Epithelial cell of proximal tubule (primary cell): ENCODE measurements around the gene SPTSSB. TPM values are rescaled to one million over a fixed set of nuclear protein-coding genes. Genes with fewer than 3 reads are reported as not detected.

Source experiments
- DNase-seq: peaks from one replicate; pipeline ENCODE4 v3.0.0-alpha.2; 2011; ENCODE audit warnings: low read depth
- H3K4me3 ChIP-seq: 2 replicates; pipeline ENCODE4 v1.5.1; 2011; ENCODE audit warnings: low read depth, mild to moderate bottlenecking, low read length
- total RNA-seq: library from RNA; depleted of rRNA; stranded (reverse); fragments of >200 nt; gene quantifications from 2 replicates; pipeline ENCODE4 v1.2.3, GENCODE V29; 2015
- TF ChIP-seq, protein P1 (sequence below): conservative IDR thresholded peaks from 2 replicates; pipeline ENCODE4 v1.5.1; 2012; ENCODE audit warnings: low read depth, mild to moderate bottlenecking, low read length

Gene SPTSSB
- total RNA-seq, 1 donor from 2014 or later = not detected

DNA sequence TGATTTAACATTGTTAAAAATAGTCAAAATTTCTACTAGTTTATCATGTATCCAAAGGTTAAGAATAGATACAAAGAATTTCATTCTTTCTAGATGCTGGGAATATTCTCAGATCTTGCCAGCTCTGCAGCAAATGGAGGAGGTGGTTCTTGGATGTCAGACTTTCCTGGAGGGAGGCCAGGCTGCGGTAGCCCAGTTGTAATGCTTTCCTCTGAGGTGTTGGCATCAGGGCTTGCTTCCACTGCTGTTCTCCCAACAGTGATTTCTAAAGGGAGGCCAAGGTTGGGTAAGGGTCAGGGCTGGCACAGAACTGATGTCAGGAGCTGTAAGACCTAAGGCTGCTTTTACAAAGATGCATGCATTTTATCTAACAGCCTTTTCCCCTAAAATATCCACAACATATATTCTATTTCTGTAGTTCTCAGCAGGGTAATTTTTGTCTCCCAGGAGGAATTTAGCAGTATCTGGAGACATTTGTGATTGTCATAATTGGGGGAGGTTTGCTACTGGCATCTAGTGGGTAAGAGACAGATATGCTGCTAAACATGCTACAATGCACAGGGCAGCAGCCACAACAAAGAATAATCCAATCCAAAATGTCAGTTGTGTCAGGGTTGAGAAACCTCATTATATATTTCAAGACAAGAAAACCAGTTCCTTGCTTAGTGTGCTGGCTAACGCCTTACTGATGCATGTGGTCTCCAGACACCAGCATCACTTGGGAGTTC is 42.0 kb upstream of the SPTSSB start:
- DNase-seq = no peak
- TF ChIP-seq, protein P1, sequence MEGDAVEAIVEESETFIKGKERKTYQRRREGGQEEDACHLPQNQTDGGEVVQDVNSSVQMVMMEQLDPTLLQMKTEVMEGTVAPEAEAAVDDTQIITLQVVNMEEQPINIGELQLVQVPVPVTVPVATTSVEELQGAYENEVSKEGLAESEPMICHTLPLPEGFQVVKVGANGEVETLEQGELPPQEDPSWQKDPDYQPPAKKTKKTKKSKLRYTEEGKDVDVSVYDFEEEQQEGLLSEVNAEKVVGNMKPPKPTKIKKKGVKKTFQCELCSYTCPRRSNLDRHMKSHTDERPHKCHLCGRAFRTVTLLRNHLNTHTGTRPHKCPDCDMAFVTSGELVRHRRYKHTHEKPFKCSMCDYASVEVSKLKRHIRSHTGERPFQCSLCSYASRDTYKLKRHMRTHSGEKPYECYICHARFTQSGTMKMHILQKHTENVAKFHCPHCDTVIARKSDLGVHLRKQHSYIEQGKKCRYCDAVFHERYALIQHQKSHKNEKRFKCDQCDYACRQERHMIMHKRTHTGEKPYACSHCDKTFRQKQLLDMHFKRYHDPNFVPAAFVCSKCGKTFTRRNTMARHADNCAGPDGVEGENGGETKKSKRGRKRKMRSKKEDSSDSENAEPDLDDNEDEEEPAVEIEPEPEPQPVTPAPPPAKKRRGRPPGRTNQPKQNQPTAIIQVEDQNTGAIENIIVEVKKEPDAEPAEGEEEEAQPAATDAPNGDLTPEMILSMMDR = peak; percentile 17
- no peak overlapping the region for H3K4me3 ChIP-seq

DNA sequence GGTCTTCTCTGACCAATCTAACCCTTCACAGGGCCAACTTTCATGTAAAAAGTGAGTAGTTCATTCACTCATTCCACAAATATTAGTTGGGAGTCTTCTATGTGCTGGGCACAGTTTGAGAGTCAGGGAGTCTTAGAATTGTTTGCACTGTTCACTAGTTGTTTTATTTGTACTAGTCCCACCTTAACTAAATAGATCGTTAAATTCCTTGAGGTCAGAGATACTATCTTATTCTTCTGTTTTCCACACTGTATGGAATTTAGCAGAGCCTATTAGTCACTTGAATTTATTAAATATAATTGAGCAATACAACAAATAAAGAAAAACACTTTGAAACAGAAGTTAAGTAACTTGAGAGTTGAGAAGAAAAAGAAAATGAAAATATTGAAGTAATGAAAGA is 40.8 kb upstream of the SPTSSB start:
- no peak for DNase-seq
- TF ChIP-seq, protein P1 = no peak
- H3K4me3 ChIP-seq = no peak overlapping the region

DNA sequence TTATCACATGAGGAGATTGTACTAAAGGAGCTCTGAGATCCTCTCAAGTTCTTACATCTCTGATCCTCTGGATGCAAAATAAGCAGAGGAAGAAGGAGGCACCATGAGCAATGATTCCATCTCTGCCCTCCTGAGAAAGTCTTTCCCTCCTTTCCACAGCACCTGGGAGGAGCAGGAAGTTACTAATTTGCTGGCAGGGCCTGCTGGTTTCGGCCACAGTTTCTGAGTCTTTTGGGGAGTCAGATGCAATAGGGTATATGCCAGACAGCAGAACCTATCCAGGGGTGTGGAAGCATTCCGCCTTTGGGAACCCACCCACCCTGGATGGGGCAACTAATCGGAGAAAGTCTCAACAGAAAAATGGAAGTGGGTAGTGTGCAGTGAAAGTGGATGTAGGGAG is 38.5 kb upstream of the SPTSSB start:
- no peak for DNase-seq
- TF ChIP-seq, protein P1 = no peak
- no peak overlapping the region for H3K4me3 ChIP-seq

DNA sequence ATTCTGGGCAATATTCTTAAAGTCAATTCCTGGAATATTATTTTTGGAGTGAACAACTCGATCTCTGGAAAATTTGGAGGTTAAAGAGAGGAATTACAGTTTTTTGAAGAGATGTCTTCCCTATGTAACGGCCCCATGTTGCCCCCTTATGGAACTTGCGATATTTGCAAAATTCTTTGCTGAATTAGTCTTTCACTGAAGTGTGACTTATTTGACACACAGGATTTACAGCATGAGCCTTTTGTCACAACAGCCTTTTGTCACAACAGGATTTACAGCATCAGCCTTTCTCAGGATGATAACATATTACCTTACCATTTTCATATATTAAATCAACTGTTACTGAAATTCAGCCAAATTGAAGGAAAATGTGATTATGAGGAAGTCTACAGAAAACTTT is 37.8 kb upstream of the SPTSSB start:
- DNase-seq = no peak
- TF ChIP-seq, protein P1 = peak; percentile 77
- no peak overlapping the region for H3K4me3 ChIP-seq

DNA sequence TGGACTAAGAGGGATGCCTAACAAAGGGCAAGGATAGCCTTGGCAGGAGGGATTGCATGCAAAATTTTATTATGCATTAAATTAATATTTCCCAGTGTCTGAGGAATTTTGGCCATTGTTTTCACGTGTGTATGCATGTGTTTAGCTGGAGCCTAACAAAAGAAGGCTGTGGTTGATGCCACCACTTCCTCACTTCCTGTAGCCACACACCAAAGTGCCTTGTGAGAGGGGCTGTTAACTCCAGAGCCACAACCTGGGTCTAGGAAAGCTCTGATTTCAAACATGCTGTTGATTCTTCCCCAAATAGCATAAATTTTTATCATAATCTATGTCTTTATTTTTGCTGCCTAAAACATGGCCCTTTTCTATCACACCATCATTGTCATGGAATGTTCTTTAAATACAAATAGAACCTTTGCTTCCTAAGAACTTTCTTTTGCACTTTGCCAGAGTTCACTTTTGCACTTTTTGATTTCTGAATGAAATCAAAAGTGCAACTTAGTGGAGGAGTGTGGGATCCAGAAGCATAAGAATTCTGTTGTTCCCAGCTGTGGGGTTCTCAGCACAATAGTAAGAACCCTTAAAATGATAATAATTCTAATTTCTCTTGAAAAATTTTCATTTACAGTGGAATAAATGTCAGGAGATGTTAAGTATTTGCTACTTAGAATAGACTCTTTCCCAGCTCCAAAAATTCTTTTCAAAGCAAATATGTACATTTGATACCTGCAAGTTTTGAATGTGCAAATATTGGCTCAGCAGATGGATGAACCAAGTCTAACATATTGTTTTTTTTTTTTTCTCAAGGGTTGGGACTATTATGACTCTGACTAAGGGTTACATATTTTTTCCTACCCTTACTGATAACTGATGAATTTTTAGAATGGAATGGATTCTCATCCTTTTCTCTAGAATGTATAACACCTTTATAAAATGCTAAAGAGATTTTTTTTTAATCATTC is 35.6 kb upstream of the SPTSSB start:
- no peak for DNase-seq
- no peak overlapping the region for H3K4me3 ChIP-seq
- TF ChIP-seq, protein P1 = no peak

DNA sequence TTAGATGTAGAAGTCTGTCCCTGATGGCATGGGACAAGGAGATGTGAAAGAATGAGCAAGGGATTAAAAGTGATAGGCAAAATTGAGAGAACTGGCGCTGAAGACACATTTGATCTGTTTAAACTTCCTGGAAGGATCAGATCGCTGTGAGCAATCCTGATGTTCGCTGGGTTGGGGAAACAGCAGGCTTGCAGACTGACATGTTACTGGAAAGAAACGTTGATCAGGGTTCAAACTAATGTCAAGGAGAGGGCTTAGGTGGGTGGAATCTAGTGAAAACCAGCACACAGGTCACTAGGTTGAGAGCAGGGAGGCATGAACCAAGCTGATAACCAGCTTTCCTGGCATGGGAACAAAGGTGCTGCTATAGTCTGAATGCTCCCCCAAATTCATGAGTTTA is 34.5 kb upstream of the SPTSSB start:
- TF ChIP-seq, protein P1 = no peak
- H3K4me3 ChIP-seq = no peak overlapping the region
- DNase-seq = no peak
